Measurements from ENCODE around the gene CLCN6.

The CLCN6 gene

DNA sequence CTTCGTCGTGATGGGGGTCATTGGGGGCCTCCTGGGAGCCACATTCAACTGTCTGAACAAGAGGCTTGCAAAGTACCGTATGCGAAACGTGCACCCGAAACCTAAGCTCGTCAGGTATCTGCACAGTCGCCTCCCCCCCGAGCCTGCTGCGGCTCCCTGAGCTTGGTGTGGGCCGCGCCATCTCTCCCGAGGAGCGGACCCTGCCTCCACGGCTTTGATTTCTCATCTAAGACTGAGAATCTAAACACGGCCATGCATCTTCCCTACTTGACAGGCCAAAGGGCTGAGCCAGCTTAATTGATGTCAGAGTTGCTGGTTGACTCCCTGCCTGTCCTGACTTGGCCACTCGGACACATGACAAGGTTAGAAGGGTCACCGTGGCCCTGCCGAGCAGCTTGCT lies 22.5 kb downstream of the CLCN6 start:
- DNase-seq (ENCODE audit: low spot score), result no peak

DNA sequence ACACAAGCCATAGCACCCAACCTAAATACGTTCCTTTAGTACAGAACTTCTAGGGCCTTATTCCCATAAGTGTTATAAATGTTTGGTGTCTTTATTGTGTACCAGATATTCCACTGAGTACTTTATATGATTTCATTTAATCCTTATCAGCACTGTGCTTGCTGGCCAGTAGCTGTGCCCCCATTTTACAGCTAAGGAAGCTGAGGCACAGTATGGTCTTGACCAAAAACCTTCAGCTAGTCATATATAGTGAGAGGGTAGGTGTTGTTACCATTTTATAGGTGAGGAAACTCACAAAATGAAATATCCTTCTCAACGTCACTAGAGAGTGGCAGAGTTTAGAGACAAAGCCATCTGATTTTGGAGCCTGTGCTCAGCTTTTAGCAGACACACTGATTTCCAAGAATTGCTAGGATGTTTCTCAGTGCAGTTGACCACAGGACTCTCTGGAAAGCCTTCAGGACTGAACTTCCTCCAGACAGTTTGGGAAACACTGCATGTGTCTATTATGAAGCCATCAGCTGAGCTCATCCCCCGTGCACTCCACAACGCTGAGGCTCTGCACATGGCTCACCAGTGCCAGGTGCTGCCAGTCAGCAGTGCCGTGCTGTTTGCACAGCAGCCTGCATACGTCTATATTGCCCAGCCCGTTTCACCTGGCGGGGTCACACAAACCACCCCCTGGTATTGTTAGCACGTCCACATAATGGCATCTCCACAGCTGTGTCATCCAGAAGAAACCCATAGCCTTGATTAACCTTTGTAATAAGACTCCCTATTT lies 26.1 kb downstream of the CLCN6 start:
- DNase-seq (ENCODE audit: low spot score), result no peak

DNA sequence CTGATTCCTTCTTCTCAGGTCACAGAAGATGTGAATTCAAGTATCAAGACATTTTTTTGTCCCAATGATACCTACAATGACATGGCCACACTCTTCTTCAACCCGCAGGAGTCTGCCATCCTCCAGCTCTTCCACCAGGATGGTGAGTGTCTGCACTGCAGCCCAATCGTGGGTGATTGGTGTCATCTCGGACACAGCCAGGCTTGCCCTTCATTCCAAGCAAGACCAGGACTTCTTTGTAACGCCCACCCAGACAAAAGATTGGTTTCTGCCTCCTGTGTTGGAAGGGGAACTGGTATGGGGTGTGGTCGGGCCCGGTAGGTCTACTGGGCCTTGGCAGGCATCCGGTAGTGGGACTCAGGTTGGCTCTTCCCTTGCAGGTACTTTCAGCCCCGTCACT lies 27.5 kb downstream of the CLCN6 start:
- DNase-seq (ENCODE audit: low spot score), result no peak

DNA sequence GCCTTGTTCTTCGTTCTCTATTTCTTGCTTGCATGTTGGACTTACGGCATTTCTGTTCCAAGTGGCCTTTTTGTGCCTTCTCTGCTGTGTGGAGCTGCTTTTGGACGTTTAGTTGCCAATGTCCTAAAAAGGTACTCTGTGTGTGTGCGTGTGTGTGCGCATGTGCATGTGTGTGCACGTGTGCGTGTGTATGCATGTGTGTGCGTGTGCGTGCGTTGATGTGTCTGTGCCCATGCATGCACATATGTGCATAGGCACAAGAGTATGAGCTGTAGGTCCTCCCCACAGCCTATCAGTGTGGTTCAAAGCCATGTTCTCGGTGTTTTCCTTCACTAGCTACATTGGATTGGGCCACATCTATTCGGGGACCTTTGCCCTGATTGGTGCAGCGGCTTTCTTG lies 27.9 kb downstream of the CLCN6 start:
- DNase-seq (ENCODE audit: low spot score), result no peak

DNA sequence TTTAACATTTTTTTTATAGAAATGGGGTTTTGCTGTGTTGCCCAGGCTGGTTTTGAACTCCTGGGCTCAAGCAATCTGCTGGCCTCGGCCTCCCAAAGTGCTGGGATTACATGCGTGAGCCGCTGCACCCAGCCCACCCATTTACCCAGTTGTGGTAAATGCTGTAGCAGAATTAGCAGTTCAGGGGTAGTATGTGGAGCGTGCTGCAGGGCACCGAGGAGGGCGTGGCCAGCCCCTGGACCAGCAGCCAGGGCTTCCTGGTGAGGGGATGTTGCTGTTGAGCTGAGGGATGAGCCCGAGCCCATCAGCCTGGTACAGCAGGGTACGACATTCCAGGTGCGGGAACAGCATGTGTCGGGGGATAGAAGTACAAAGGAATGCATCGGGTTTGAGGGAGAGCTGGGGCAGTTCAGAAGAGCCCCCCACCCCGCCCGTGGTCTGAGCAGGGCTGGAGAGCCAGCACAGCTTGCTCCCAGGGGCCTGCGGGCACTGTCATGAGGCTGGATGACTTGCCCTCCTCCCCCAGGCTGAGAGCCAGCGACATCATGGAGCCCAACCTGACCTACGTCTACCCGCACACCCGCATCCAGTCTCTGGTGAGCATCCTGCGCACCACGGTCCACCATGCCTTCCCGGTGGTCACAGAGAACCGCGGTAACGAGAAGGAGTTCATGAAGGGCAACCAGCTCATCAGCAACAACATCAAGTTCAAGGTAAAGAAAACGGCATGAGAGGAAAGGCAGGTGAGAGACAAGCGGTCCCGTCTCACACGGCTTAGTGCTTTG lies 29.6 kb downstream of the CLCN6 start:
- no peak for DNase-seq (ENCODE audit: low spot score)

DNA sequence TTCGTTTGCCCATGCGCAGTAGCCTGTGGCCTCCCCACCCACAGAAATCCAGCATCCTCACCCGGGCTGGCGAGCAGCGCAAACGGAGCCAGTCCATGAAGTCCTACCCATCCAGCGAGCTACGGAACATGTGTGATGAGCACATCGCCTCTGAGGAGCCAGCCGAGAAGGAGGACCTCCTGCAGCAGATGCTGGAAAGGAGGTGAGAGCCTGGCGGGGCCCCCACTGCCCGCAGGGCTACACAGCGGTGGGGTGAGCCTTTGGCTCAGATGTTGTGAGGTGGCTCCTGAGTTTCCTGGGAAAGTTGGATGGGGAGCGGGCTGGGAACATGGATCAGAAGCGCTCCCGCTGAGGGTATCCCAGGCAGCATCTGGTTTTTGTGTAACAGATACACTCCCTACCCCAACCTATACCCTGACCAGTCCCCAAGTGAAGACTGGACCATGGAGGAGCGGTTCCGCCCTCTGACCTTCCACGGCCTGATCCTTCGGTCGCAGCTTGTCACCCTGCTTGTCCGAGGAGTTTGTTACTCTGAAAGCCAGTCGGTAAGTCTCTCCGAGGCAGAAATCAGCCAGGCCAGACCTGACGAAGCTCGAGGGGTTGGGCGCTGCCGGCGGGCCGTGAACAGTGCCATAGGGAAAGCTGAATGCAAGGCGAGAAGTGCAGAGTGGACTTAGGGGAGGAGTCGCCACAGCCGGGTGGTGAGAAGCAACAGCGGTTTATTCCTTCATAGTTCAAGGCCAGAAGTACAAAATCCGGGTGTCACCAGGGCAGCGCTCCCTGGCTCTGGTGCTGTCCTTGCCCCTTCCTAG lies 31.2 kb downstream of the CLCN6 start:
- no peak for DNase-seq (ENCODE audit: low spot score)

DNA sequence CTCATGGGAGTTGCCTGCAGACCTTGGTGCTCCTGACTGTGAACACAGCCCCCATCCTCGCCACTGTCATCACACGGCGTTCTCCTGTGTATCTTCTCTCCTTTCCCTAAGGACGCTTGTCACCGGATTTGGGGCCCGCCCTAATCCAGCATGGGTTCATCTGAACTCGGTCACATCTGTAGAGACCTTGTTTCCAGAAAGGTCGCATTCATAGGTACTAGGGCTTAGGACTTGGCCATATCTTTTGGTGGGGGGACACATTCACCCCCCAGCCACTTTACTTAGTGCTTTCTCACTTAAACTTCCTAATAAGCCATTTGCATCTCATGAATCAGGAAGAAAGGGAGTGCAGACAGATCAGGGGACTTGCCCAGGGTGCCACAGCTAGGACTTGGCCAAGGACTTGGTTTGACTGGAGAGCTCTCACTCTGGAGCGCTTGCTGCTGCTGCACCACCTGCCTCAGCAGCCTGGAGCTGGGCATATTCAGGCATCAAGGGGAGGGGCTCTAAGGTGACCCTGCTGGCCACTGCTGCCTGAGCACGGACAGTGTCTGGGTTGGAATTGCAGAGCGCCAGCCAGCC lies 31.9 kb downstream of the CLCN6 start:
- no peak for DNase-seq (ENCODE audit: low spot score)

DNA sequence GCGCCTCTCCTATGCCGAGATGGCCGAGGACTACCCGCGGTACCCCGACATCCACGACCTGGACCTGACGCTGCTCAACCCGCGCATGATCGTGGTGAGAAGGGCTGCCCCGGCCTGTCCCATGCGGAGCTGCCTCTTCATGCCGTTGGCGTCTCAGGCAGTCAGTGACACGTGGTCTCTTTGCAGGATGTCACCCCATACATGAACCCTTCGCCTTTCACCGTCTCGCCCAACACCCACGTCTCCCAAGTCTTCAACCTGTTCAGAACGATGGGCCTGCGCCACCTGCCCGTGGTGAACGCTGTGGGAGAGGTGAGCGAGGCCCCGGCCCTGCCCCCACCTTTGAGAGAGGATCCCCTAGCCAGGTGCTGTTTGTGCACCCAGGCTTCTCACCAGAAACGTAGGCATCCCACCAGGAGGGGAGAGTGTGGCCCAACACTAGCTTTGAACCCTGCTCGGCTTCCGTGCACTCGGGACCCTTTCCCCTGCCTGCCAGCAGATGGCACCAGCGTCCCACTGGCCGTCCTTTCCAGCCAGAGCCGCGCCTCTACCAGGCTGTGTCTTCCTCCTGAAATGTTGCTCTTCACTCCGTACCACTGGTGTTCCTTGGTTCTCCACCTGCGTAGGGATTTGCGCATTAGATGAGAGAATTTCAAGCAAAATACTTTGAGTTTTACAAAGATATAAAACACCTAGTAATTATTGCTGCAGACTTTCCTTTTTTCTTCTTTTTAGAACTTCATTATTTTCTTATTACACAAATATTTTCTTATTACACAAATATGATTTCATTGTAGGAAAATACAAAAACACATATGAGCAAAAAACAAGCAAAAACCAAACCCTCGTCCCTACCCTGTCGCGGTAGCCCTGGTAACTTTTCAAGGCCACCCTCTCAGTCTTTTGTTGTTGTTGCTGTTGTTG lies 32.6 kb downstream of the CLCN6 start:
- peak; percentile 93 for DNase-seq (ENCODE audit: low spot score)

DNA sequence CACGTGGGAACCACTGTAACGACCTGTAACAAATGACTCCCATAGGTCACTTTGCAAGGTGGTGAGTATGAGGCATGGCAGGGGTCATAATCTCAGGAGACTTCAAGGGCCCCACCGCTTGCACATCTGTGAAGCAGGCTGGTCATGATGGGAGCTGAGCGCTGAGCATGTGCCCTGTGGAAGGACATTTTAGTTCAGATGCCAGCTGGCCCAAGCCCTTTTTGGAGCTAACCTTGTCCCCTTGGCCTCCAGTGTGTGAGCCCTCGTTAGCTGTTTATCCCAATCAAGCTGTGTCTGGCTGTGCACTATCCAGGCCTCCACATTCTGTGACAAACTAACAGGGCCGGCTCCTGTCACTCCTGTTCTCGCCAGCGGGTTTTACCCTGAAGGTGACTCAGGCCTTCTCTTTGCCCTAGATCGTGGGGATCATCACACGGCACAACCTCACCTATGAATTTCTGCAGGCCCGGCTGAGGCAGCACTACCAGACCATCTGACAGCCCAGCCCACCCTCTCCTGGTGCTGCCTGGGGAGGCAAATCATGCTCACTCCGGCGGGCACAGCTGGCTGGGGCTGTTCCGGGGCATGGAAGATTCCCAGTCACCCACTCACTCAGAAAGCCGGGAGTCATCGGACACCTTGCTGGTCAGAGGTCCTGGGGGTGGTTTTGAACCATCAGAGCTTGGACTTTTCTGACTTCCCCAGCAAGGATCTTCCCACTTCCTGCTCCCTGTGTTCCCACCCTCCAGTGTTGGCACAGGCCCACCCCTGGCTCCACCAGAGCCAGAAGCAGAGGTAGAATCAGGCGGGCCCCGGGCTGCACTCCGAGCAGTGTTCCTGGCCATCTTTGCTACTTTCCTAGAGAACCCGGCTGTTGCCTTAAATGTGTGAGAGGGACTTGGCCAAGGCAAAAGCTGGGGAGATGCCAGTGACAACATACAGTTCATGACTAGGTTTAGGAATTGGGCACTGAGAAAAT lies 34.0 kb downstream of the CLCN6 start:
- DNase-seq (ENCODE audit: low spot score), result no peak

DNA sequence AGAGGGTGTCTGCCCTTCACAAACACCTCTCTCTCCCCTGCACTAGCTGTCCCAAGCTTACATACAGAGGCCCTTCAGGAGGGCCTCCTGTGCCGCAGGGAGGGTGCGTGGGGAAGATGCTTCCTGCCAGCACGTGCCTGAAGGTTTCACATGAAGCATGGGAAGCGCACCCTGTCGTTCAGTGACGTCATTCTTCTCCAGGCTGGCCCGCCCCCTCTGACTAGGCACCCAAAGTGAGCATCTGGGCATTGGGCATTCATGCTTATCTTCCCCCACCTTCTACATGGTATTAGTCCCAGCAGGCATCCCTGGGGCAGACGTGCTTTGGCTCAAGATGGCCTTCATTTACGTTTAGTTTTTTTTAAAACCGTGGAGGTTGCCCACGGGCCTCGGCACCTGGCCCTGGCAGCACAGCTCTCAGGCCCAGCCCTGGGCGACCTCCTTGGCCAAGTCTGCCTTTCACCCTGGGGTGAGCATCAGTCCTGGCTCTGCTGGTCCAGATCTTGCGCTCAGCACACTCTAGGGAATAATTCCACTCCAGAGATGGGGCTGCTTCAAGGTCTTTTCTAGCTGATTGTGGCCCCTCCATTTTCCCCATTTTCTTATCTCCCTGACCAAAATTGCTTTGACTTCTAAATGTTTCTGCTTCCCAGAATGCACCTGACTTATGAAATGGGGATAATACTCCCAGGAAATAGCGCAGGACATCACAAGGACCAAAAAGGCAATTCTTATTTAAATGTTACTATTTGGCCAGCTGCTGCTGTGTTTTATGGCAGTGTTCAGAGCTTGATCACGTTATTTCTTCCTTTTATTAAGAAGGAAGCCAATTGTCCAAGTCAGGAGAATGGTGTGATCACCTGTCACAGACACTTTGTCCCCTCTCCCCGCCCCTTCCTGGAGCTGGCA lies 35.5 kb downstream of the CLCN6 start:
- DNase-seq (ENCODE audit: low spot score), result no peak

DNA sequence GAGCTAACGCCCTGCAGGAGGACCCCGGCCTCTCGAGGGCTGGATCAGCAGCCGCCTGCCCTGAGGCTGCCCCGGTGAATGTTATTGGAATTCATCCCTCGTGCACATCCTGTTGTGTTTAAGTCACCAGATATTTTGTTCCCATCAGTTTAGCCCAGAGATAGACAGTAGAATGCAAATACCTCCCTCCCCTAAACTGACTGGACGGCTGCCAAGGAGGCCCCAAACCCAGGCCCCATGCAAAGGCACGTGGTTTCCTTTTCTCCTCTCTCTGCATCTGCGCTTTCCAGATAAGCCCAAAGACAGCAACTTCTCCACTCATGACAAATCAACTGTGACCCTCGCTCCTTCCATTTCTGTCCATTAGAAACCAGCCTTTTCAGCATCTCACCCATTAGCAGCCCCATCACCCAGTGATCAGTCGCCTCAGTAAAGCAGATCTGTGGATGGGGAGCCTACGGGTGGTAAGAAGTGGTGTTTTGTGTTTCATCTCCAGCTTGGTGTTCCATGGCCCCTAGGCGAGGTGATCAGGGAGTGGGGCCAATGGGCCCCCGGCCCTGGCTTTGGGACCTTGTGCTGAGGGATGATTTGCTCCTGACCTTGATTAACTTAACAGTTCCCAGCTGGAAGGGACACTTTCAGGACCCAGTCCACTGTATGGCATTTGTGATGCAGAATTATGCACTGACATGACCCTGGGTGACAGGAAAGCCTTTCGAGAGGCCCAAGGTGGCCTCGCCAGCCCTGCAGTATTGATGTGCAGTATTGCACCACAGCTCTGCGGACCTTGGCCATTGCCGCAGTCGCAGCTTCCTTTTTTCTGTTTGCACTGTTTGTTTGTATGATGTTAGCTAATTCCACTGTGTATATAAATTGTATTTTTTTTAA lies 36.4 kb downstream of the CLCN6 start:
- no peak for DNase-seq (ENCODE audit: low spot score)

DNA sequence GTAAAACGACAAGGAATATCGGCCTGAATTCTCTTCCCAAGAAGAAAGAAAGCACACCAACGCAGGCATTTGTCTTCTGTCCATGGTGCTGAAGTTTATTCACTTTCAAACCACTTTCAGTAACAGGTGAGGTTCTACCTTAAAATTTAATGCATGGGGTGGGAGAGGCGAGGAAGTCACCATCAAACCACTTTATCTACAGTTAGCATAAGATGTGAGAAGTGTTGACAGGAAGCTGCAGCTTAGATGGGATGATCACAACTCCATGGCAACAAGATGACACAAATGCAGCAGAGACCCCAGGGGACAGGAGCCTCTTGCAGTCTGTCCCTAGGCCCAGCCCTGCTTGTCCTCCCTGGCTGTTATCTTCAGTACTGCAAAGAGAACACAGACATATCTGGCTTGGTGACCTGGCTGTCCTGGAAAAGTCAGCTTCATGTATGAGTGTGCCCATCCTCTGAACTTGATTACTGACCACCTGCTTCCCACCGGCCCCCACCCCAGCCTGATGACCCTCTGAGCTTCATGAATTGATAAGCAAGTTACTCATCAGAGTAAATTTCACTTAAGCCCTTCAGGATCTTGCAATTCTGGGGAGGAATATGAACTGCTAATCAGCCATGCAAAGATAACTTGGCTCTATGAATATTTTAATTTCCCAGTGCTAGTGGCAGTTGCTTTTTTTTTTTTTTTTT lies 39.8 kb downstream of the CLCN6 start:
- no peak for DNase-seq (ENCODE audit: low spot score)

DNA sequence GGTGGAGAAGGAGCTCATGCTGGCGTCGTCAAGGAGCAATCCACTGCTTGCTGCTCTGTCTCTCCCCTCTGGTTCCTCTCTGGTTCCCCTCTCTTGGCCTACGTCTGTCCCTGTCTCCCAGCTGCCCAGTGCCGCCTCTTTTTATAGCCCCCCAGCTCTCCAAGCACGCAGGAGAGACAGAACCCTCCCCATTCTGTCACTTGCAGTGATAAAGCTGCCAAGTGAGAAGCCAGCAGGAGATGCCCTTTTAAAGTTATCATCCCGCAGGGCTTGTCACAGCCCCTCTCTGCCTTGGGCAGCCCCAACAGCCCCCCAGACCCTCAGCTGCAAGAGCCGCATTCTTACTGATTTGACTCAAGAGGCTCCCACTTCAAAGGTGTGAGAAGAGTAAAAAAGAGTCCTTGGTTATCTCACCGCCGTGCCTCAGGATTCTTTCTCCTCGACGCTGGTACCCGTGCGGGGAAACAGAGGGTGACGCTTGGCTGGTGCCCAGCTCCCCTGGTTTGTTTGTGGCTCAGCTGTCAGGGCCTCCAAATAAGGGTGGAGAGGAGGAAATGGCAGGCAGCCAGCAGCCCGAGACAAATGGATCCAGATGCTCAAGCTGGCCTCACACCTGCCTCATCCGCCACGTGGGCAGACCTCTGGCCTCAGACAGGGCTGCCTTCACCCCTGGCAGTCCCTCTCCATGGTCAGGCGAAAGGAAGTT lies 41.8 kb downstream of the CLCN6 start, which contains the start of gene NPPA:
NPPA (minus strand) TSS at position 117 of the 706 bp plus-strand sequence; CDS start at position 18, 99 bp downstream.
- peak; percentile 31 for DNase-seq (ENCODE audit: low spot score)

DNA sequence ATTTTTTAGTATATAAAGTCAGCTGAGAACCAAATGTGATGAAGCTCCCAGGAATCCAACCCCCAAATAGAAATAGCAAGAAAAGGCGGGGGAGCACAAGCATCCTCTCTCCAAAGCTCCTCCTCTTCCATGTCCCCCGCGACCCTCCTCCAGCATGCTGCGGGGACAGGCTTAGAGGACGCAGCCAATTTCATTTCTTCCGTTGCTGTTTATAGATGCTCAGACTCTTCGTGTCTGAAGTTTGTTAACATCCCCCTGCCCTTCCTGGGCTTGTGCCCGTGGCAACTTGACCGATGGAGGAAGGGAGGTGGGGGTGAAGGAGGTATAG lies 42.3 kb downstream of the CLCN6 start:
- DNase-seq (ENCODE audit: low spot score), result no peak

DNA sequence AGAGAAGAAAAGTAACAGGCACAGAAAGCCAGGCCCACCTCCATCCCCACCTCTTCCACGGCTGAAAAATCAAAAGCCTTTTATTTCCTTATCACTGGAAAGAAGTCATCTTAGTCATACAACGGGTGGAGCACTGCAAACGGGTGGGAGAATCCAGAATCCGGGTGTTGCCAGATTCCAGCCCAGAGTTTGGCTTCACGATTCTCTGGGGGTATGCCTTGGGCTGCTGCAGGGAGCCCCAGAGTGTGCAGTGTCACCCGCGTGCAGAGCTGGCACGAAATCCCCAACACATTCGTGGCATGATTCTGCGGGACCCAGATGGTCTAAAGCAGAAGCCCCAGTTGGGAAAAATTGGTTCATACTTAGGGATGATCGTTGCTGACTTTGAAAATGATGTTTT lies 44.2 kb downstream of the CLCN6 start:
- DNase-seq (ENCODE audit: low spot score), result no peak

DNA sequence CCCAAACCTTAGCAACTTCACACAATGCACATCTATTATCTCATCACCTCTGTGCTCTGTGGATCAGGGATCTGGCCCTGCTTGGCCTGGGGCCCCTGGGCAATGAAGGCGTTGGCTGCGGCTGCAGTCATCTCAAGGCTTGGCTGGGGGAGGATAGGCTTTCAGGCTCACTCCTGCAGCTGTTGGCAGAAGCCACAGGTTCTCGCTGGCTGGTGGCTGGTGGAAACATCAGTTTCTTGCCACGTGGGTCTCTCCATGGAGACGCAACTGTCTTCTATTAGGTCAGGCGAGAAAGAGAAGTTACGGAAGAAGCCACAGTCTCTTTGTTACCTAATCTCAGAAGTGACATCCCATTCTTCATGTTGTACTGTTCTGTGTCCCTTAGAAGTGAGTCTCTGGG lies 45.2 kb downstream of the CLCN6 start:
- DNase-seq (ENCODE audit: low spot score), result no peak

DNA sequence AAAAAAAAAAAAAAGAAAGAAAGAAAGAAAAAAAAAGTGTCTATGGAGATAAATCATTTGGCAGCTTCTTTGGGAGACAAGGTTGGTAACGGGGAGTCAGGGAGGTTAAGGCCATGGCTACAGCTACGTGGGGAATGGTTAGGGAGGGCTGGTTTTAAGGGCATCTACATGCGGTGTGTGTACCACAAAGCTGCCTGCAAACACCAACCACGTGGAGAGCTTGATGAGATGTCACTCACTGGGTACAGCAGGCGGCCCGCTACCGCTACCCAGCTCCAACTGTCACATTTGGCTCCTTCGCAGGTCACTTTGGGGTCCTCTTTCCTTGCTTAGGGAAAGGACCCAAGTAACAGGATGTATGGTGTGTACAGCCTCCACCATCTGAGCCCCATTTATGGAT lies 48.5 kb downstream of the CLCN6 start:
- DNase-seq (ENCODE audit: low spot score), result no peak
